ENCODE measurements around the gene TUBB1.

- TF ChIP-seq CTCF (IDR thresholded peaks at IDR 0.05) (no peak), POLR2A (IDR thresholded peaks at IDR 0.05) (no peak)
Measured at GRCh38 chr20:59002874-59003399, 16.3 kb upstream of the TUBB1 start.
